K562 (cell line): ENCODE measurements around the gene LLPH. TPM values are rescaled to one million over a fixed set of nuclear protein-coding genes. Genes with fewer than 3 reads are reported as not detected.

Experiments
- ATAC-seq: fragments of 200-7000 bp; cut with Tn5 transposase; 3 replicates; pipeline ENCODE4 v1.9.1; 2020; ENCODE audit warnings: moderate library complexity
- BruUV-seq: library from RNA; stranded (reverse); fragments of 400-500 nt; replicated peaks from 2 replicates; lab custom pipeline; 2021; lab: Mats Ljungman, UMichigan
- CTCF ChIA-PET: fragments of 300-600 bp; formaldehyde crosslinking; extraction: SDS; loops from one replicate; lab custom pipeline; 2021; ENCODE audit warnings: low intra/inter-chr PET ratio; lab: Yijun Ruan, JAX
- POLR2A ChIA-PET: fragments of 300-600, 350-650 bp; sonication (Branson Sonifier 250); formaldehyde crosslinking; extraction: SDS; loops from one replicate; lab custom pipeline; 2021; ENCODE audit warnings: antibody characterized with exemption, inconsistent platforms; lab: Yijun Ruan, JAX
- DNase-seq, 4 experiments: peaks; one replicate each; pipeline versions ENCODE4 v3.0.0 to v3.0.0-alpha.2; 2011 to 2018; ENCODE audit warnings: low spot score in 3 of 4, mixed read lengths in 3 of 4; ENCODE audit errors: extremely low read depth in 1 of 4
- FAIRE-seq: peaks from 2 replicates; lab custom pipeline; 2011; peaks lifted over from hg19 to GRCh38; lab: Jason Lieb, UNC
- H2AFZ ChIP-seq: 2 replicates; pipeline ENCODE4 v1.6.0; 2011; ENCODE audit warnings: low read depth, low read length, control low read depth, inconsistent platforms
- H3K27ac ChIP-seq: fragments of 200-600 bp; 3 replicates; pipeline ENCODE4 v1.8.0; 2011; ENCODE audit warnings: low read depth, mild to moderate bottlenecking, control low read depth, inconsistent platforms, low read length, moderate library complexity, mixed read lengths; ENCODE audit errors: extremely low read depth
- H3K27me3 ChIP-seq, 2 experiments: fragments of 300-600 bp in 1 of 2; 2 replicates in 1 of 2; 3 replicates in 1 of 2; pipeline versions ENCODE4 v1.6.0 to v1.8.0; 2011; ENCODE audit warnings: inconsistent platforms in 2 of 2, low read length in 2 of 2, mild to moderate bottlenecking in 1 of 2, mixed read lengths in 1 of 2, moderate library complexity in 1 of 2; ENCODE audit not compliant: control insufficient read depth in 2 of 2, insufficient read depth in 2 of 2
- H3K36me3 ChIP-seq: fragments of 300-600 bp; 3 replicates; pipeline ENCODE4 v1.8.0; 2011; ENCODE audit warnings: mild to moderate bottlenecking, low read length, inconsistent platforms; ENCODE audit not compliant: control insufficient read depth, insufficient read depth
- H3K4me1 ChIP-seq, 2 experiments: fragments of 200-600 bp in 1 of 2; replicated peaks in 1 of 2; 2 replicates in 1 of 2; 3 replicates in 1 of 2; pipeline versions ENCODE4 v1.5.1 to v1.8.0; 2011; ENCODE audit warnings: inconsistent platforms in 2 of 2, low read length in 2 of 2, mild to moderate bottlenecking in 1 of 2, mixed read lengths in 1 of 2, moderate library complexity in 1 of 2; ENCODE audit not compliant: control insufficient read depth in 2 of 2, insufficient read depth in 2 of 2
- H3K4me2 ChIP-seq: 2 replicates; pipeline ENCODE4 v1.6.1; 2011; ENCODE audit warnings: low read length, control low read depth, inconsistent platforms, mixed read lengths; ENCODE audit not compliant: insufficient read depth
- H3K4me3 ChIP-seq: fragments of 200-600 bp; sonication (generic), shearing (Covaris generic); 2 replicates; pipeline ENCODE4 v1.5.1; 2016; ENCODE audit warnings: control low read depth, inconsistent platforms
- H3K79me2 ChIP-seq: fragments of 200-600 bp; 3 replicates; pipeline ENCODE4 v1.8.0; 2011; ENCODE audit warnings: low read length, inconsistent platforms; ENCODE audit not compliant: control insufficient read depth, insufficient read depth
- H3K9ac ChIP-seq, 2 experiments: 2 replicates each; pipeline versions ENCODE4 v1.6.0 to v1.6.1; 2011; ENCODE audit warnings: low read depth in 2 of 2, low read length in 2 of 2, control low read depth in 1 of 2, inconsistent platforms in 1 of 2, mild to moderate bottlenecking in 1 of 2, mixed read lengths in 1 of 2; ENCODE audit not compliant: insufficient read depth in 1 of 2
- H3K9me1 ChIP-seq: one replicate; pipeline ENCODE4 v1.6.0; 2011; ENCODE audit warnings: inconsistent platforms, mild to moderate bottlenecking, low read length, moderate library complexity; ENCODE audit not compliant: control insufficient read depth, insufficient read depth
- H3K9me3 ChIP-seq: replicated peaks from 2 replicates; pipeline ENCODE4 v1.5.1; 2011; ENCODE audit warnings: low read depth, low read length, inconsistent platforms; ENCODE audit not compliant: control insufficient read depth, insufficient read depth
- H4K20me1 ChIP-seq: replicated peaks from 2 replicates; pipeline ENCODE4 v1.6.1; 2011; ENCODE audit warnings: low read length, inconsistent platforms, mixed read lengths; ENCODE audit not compliant: control insufficient read depth, insufficient read depth
- RBFOX2 ChIP-seq: fragments of 200-400 bp; formaldehyde crosslinking; IDR thresholded peaks from 2 replicates; pipeline ENCODE4 v1.6.1; 2017; ENCODE audit warnings: low read depth, mild to moderate bottlenecking, low read length, moderate library complexity
- TSHZ1 ChIP-seq: fragments of 250-450 bp; sonication (Bioruptor Pico); IDR thresholded peaks from 2 replicates; pipeline ENCODE4 v1.4.0; 2020; ENCODE audit warnings: mild to moderate bottlenecking, moderate library complexity
- WHSC1 ChIP-seq: IDR thresholded peaks from one replicate; pipeline ENCODE4 v1.6.1; 2012; ENCODE audit warnings: low read length, control low read depth, inconsistent platforms
- WGBS: fragments of 100-300 bp; shearing (Covaris generic); methylation state at CpG from one replicate; pipeline ENCODE4 v1.1.6; 2016; ENCODE audit warnings: low coverage, mixed read lengths; ENCODE audit not compliant: insufficient coverage; ENCODE audit errors: missing lambda C conversion rate; 5-methylcytosine and 5-hydroxymethylcytosine counted together
- in situ Hi-C: fragments of 300-500 bp; cut with MboI; formaldehyde crosslinking; loops from 4 replicates; pipeline ENCODE4 v1.15.0; 2018; ENCODE audit warnings: inconsistent platforms, mixed read lengths
- intact Hi-C: fragments of 100-400 bp; cut with micrococcal nuclease; formaldehyde crosslinking; loops from 2 replicates; pipeline ENCODE4 v1.14.2; 2022
- polyA plus RNA-seq, 8 experiments: library from polyadenylated mRNA; depleted of rRNA in 4 of 8; stranded (reverse) in 5 of 8; unstranded in 3 of 8; fragments of >200 nt; fragmentation: Nextera tagmentation in 2 of 8; fragmentation: Illumina TruSeq in 1 of 8; extraction: Ambion mirVana in 2 of 8; extraction: Trizol in 1 of 8; gene quantifications; 2 replicates each; pipeline versions ENCODE4 v1.2.1 to v1.2.3, GENCODE V29; 2011 to 2014; ENCODE audit warnings: inconsistent platforms in 1 of 8, missing spikeins in 1 of 8
- total RNA-seq, 7 experiments: library from RNA; depleted of rRNA in 6 of 7; stranded (reverse); fragments of >200 nt in 6 of 7; fragmentation: Illumina TruSeq in 2 of 7; extraction: Trizol in 2 of 7; gene quantifications; 2 replicates each; pipeline versions ENCODE4 v1.2.1 to v1.2.3, GENCODE V29; 2011 to 2021; ENCODE audit warnings: low replicate concordance in 1 of 7

The LLPH gene
- total and polyA plus RNA-seq, 9 of the 15 experiments (the other 6 are each of a cell fraction or from before 2014, with no cell fraction given) = 19.1 to 87.3 (median 59.6) TPM

- no peak for TF ChIP-seq TSHZ1 (CRISPR knock-in tag)
- TF ChIP-seq, all 486 proteins: peak for 0
Measured at GRCh38 chr12:66129934-66130266, 650 bp downstream of the LLPH start (continued).

DNA sequence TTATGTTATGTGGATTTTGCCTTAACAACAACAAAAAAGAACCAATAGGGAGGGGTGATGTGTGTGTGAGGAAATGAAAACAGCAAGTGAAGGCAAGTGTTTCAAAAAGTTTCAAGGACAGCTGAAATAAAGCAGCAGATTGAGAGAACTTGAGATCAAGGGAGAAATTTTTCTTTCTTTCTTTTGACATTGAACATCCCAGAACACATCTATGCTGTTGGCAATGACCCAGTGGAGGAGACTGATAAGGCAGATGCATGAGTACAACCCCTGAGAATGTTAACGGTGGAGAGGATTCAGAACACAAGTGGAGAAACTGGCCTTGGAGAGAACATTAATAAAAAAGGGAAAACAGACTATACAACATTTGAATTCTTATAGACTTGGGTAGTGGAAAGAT, 2.9 kb downstream of the LLPH start:
- no TSS peak for BruUV-seq
- TF ChIP-seq WHSC1 (no peak), RBFOX2 (0 out of 2 replicates have a peak, but pooled peaks have one; percentile 12)
- DNase-seq (peak in 1 of 4 experiments; percentile 18), FAIRE-seq (no peak), ATAC-seq (no peak)
- peaks cover 4 to 6% of the 10 kb centered on the region in 2 experiments; a peak in 2 of 5 replicates for H3K4me1 ChIP-seq
- H3K27ac ChIP-seq = no peak overlapping the region
- no peak overlapping the region for H3K4me3 ChIP-seq
- peaks cover 60% of the 10 kb centered on the region for H3K36me3 ChIP-seq
- ChIA-PET POLR2A (no interaction called here), CTCF (no interaction called here)
- no peak overlapping the region for H3K9ac ChIP-seq
- no peak overlapping the region for H3K4me2 ChIP-seq
- intact Hi-C loops (no loop called here), in situ Hi-C loops (no loop called here)
- no peaks in the 10 kb centered on the region for H3K9me3 ChIP-seq
- H2AFZ ChIP-seq = no peak overlapping the region
- H4K20me1 ChIP-seq = no peaks in the 10 kb centered on the region
- H3K27me3 ChIP-seq = no peaks in the 10 kb centered on the region
- 11% methylated on average over 1 of the region's 1 CpG for WGBS
- H3K79me2 ChIP-seq = peaks cover 59% of the 10 kb centered on the region
- no peaks in the 10 kb centered on the region for H3K9me1 ChIP-seq
